Activated CD8-positive, alpha-beta memory T cell treated with anti-CD3 and anti-CD28 coated beads, Interleukin-2, amount 10 ng/mL, durations not matched to agents 7 days and 5 days (primary cell): ENCODE results near the gene NPY1R. TPM values are rescaled to one million over a fixed set of nuclear protein-coding genes. Genes with fewer than 3 reads are reported as not detected.

Experiments
- ATAC-seq: fragments of 150-1000 bp; cut with Tn5 transposase; one replicate; pipeline ENCODE4 v1.10.0; 2021; ENCODE audit warnings: moderate library complexity
- CTCF ChIA-PET: fragments of 350-600 bp; sonication (Branson Sonifier 250); formaldehyde crosslinking; loops from one replicate; lab custom pipeline; 2021; ENCODE audit warnings: antibody characterized with exemption; lab: Charles Lee
- DNase-seq: peaks from one replicate; pipeline ENCODE4 v3.0.0-alpha.2; 2020
- H3K27ac Mint-ChIP-seq: one replicate; pipeline ENCODE4 v1.8.0; 2021; ENCODE audit warnings: mild to moderate bottlenecking, mixed read lengths
- H3K27me3 Mint-ChIP-seq: one replicate; pipeline ENCODE4 v1.8.0; 2021; ENCODE audit warnings: mixed read lengths
- H3K36me3 Mint-ChIP-seq: one replicate; pipeline ENCODE4 v1.8.0; 2021; ENCODE audit warnings: mild to moderate bottlenecking, mixed read lengths
- H3K4me1 Mint-ChIP-seq: one replicate; pipeline ENCODE4 v1.8.0; 2021; ENCODE audit warnings: mixed read lengths
- H3K4me3 Mint-ChIP-seq: one replicate; pipeline ENCODE4 v1.8.0; 2021; ENCODE audit warnings: mild to moderate bottlenecking, moderate library complexity, mixed read lengths
- H3K9me3 Mint-ChIP-seq: one replicate; pipeline ENCODE4 v1.8.0; 2022; ENCODE audit warnings: low read depth, mixed read lengths
- total RNA-seq, 2 experiments: library from RNA; stranded (reverse); gene quantifications; one replicate each; pipeline ENCODE4 v1.2.3, GENCODE V29; 2021

The NPY1R gene
- total RNA-seq, 2 experiments from 2014 or later, result not detected

DNA sequence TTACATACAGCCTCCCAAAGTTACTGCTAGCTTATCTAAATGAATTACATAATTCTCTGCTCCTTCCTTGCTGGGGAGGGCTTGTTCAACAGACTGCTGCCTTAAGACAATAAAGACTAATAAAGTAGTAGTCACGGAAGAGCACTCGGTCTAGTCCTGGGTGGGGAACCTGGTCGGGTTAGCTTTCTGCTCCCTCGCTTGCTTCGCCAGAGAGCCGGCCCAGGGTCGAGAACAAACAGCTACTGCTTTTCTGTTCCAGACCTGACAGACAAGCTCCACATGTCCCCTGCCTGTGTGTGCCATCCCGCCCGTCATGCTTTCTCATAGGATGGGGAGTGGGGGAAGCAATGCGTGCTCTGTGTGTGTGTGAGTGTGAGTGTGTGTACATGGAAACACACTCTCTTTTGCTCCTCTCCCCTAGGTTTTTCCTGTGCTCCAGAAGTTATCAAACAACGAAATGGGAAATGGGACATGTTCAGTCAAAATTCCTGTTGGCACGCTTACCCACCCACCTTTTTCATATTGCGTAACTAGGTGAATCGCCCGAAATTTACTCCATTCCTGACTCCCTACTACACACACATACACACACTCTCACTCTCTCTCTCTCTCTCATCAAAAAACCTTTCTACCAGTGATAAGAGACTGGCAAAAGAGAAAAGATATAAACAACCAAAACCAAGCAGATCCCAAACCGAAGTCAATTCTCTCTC, 1.3 kb downstream of the NPY1R start:
- Mint-ChIP-seq H3K9me3 (no peaks in the 10 kb centered on the region), H3K4me1 (peaks cover 14% of the 10 kb centered on the region), H3K27me3 (peaks cover 51% of the 10 kb centered on the region), H3K36me3 (no peaks in the 10 kb centered on the region), H3K4me3 (no peak overlapping the region), H3K27ac (no peak overlapping the region)
- CTCF ChIA-PET, result interaction anchor here (1.4 kb wide), 1 partner anchor 9 kb away, joined by 3 read pairs; no protein-coding TSS in a partner anchor
- DNase-seq (no peak), ATAC-seq (no peak)

DNA sequence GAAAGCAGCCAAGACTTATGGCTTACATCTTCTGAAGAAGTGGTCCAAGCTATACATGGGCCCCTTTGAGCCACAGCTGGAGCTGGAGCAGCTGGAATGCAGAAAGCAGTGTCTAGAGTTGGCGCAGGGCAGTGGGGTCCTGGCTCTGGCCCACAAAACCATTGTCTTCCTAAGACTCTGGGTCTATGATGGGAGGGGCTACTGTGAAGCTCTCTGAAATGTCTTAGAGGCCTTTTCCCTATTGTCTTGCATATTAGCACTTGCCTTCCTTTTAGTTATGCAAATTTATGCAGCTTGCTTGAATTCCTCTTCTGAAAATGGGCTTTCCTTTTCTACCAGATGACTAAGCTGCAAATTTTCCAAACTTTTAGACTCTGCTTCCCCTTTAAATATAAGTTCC, 15.3 kb downstream of the NPY1R start:
- Mint-ChIP-seq H3K36me3 (no peaks in the 10 kb centered on the region), H3K27me3 (peaks cover 2% of the 10 kb centered on the region), H3K4me3 (no peak overlapping the region), H3K4me1 (no peaks in the 10 kb centered on the region), H3K9me3 (no peaks in the 10 kb centered on the region), H3K27ac (no peak overlapping the region)
- CTCF ChIA-PET, result no interaction called here
- ATAC-seq (no peak), DNase-seq (no peak)

DNA sequence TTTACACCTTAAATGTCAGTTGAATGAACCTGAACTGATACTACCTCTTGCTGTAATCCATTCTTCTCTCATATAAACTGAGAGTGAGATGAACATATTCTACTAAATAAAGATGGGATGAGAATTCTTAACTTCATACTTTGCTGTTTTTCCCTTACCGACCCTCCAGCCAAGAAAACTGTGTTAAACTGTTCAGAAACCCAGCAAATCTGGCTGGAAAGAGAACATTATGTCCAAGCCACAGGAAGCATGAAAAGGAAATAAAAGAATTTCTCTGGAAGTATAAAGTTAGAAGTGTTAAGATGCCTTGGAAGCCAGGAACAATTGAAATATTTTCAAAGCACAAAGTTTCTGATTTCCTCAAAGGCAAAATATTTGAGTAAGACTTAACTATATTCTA, 22.9 kb downstream of the NPY1R start:
- H3K27ac Mint-ChIP-seq, result no peak overlapping the region
- no peaks in the 10 kb centered on the region for H3K9me3 Mint-ChIP-seq
- H3K4me3 Mint-ChIP-seq, result no peak overlapping the region
- no peaks in the 10 kb centered on the region for H3K4me1 Mint-ChIP-seq
- DNase-seq (no peak), ATAC-seq (no peak)
- CTCF ChIA-PET, result no interaction called here
- H3K27me3 Mint-ChIP-seq, result peaks cover 2% of the 10 kb centered on the region
- H3K36me3 Mint-ChIP-seq, result no peaks in the 10 kb centered on the region

DNA sequence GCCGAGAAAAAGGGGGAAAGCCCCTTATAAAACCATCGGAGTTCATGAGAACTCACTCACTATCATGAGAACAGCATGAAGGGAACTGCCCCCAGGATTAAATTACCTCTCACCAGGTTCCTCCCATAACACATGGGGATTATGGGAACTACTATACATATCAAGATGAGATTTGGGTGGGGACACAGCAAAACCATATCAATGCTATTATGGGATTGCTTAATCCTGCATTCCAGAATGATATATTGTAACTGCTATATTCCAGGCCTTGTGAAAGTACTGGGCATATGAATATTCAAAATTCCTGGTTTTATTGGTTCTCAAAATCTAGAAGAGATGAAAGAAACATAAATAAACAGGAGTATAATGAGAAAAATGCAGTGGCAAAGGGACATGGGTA, 29.3 kb downstream of the NPY1R start:
- ATAC-seq (no peak), DNase-seq (no peak)
- Mint-ChIP-seq H3K9me3 (no peaks in the 10 kb centered on the region), H3K27ac (no peak overlapping the region), H3K36me3 (no peaks in the 10 kb centered on the region), H3K27me3 (no peaks in the 10 kb centered on the region), H3K4me1 (no peaks in the 10 kb centered on the region), H3K4me3 (no peak overlapping the region)
- CTCF ChIA-PET, result no interaction called here

DNA sequence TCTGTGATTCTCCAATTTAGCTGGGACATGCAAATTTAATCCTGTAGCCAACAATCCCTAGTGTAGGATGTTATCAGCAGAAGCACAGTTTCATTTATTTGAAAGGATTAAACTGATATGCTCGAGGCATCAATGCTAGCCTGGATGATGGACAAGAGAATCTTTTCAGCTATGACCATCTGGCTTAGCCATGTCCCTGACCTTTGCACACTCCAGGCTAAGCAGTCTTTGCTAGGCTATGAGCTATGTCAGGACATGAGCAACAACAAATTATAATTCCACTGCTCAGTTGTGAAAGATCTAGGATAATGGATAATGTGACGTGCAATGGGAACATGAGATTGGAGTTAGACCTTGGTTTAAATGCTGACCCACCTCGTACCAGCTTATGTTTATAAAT, 32.0 kb downstream of the NPY1R start:
- no peak overlapping the region for H3K27ac Mint-ChIP-seq
- H3K36me3 Mint-ChIP-seq, result no peaks in the 10 kb centered on the region
- no peaks in the 10 kb centered on the region for H3K9me3 Mint-ChIP-seq
- ATAC-seq (no peak), DNase-seq (no peak)
- no peak overlapping the region for H3K4me3 Mint-ChIP-seq
- no peaks in the 10 kb centered on the region for H3K4me1 Mint-ChIP-seq
- CTCF ChIA-PET, result no interaction called here
- H3K27me3 Mint-ChIP-seq, result no peaks in the 10 kb centered on the region

DNA sequence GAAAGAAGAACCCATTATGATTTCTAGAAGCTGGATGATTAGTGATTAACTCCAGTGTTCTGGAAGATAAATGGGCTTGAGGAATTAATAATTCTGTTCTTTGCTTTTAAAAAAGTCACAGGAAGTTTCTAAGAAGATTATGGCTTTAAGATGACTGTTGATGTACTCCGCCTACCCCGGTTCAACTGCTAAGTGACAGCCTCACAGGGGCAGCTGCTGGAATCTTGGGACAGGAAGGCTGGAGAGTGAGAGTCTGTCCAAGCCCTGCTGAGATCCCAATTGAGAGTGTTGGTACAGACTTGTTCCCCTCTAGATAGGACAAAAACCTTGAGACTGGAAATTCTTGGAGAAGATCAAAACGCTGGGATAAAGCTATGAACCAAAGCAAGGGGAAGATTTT, 37.3 kb downstream of the NPY1R start:
- H3K27me3 Mint-ChIP-seq, result peaks cover 2% of the 10 kb centered on the region
- H3K9me3 Mint-ChIP-seq, result no peaks in the 10 kb centered on the region
- DNase-seq (no peak), ATAC-seq (no peak)
- H3K27ac Mint-ChIP-seq, result no peak overlapping the region
- H3K36me3 Mint-ChIP-seq, result no peaks in the 10 kb centered on the region
- CTCF ChIA-PET, result no interaction called here
- H3K4me3 Mint-ChIP-seq, result no peak overlapping the region
- no peaks in the 10 kb centered on the region for H3K4me1 Mint-ChIP-seq

DNA sequence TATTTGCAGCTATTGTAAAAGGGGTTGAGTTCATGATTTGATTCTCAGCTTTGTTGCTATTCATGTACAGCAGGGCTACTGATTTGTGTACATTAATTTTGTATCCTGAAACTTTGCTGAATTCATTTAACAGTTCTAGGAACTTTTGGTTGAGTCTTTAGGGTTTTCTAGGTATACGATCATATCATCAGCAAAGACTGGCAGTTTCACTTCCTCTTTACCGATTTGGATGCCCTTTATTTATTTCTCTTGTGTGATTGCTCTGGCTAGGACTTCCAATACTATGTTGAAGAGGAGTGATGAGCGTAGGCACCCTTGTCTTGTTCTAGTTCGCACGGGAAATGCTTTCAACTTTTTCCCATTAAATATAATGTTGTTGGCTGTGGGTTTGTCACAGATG, 48.1 kb downstream of the NPY1R start:
- DNase-seq, result no peak
- no peak overlapping the region for H3K27ac Mint-ChIP-seq
- no peaks in the 10 kb centered on the region for H3K9me3 Mint-ChIP-seq
- H3K27me3 Mint-ChIP-seq, result peaks cover 20% of the 10 kb centered on the region
- peaks cover 10% of the 10 kb centered on the region for H3K4me1 Mint-ChIP-seq
- no peak overlapping the region for H3K4me3 Mint-ChIP-seq
- no peak for ATAC-seq
- H3K36me3 Mint-ChIP-seq, result no peaks in the 10 kb centered on the region
- CTCF ChIA-PET, result no interaction called here

DNA sequence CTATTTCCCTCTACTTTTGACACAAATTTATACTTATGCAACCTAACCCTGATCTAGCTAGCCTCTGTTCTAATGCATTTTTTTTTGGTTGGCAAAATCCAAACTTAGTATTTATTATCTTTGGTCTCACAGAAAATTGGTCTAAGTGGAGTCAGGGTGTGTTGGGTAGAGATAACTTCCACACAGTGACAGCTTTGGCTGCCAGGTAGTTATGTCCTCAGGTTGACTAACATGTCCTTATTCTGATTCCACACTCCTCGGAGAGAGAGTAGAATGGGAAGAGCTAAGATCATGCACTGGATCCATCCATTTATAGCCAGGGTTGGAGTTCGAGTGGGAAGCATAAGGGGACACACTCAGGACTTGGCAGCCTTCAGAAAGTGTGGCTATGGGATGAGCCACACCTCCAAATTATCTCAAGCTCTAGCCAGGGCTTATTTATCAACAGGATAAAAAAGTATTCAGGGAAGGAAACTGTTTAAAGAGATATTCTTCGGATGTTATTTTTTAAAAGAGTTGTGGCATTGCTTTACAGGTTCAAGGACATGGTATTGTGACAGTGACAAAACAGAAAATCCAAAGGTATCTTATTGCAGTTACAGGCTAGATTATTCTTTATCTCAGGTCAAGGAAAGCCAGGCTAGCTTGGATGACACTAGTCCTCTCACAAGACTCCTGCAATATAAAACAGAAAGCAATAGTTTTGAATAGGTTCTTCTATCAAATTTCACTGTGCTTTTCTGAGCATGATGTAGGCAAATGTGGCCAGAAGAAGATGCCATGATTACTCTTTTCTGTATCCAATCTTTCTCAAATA, 51.5 kb downstream of the NPY1R start:
- no peak overlapping the region for H3K4me3 Mint-ChIP-seq
- H3K9me3 Mint-ChIP-seq, result no peaks in the 10 kb centered on the region
- H3K27ac Mint-ChIP-seq, result no peak overlapping the region

DNA sequence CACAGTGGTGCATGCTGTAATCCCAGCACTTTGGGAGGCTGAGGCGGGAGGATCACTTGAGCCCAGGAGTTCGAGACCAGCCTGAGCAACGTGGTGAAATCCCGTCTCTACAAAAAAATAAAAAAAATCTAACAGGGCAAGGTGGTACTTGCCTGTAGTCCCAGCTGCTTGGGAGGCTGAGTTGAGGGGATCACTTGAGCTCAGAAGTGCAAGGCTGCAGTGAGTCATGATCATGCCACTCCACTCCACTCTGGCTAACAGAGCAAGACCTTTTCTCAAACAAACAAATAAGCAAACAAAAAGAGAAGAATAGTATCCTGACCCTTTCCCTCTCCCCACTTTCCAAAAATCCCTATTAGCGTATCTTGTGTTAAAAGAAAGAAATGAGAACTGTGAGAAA, 52.7 kb downstream of the NPY1R start:
- Mint-ChIP-seq H3K27ac (no peak overlapping the region), H3K4me3 (no peak overlapping the region), H3K9me3 (no peaks in the 10 kb centered on the region), H3K4me1 (peaks cover 3% of the 10 kb centered on the region), H3K36me3 (no peaks in the 10 kb centered on the region), H3K27me3 (no peaks in the 10 kb centered on the region)
- DNase-seq, result no peak
- no peak for ATAC-seq
- CTCF ChIA-PET, result no interaction called here

More for the DNA sequence above, 51.5 kb downstream of the NPY1R start:
- DNase-seq (no peak), ATAC-seq (no peak)
- CTCF ChIA-PET, result no interaction called here
- Mint-ChIP-seq H3K36me3 (no peaks in the 10 kb centered on the region), H3K27me3 (peaks cover 2% of the 10 kb centered on the region), H3K4me1 (peaks cover 10% of the 10 kb centered on the region)

DNA sequence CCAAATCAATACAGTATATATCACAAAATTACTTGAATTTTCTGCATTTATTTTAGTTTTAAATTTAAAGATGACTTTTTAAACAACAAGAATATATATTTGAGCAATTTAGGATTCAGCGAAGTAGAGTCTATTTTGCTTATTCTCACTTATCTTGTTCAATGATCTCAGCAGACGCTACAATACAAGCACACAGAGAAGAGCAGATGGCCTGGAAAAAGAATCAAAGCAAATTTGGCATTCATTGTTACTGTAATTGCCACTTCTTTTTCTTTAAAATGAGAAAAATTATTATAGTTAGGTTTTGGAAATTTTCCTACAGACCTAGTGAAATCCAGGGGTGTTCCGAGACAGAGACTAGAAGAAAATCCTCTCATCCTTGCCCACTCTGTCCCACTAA, 57.5 kb downstream of the NPY1R start:
- H3K4me3 Mint-ChIP-seq, result no peak overlapping the region
- CTCF ChIA-PET, result no interaction called here
- H3K27me3 Mint-ChIP-seq, result no peaks in the 10 kb centered on the region
- H3K9me3 Mint-ChIP-seq, result no peaks in the 10 kb centered on the region
- no peaks in the 10 kb centered on the region for H3K36me3 Mint-ChIP-seq
- DNase-seq (no peak), ATAC-seq (no peak)
- H3K4me1 Mint-ChIP-seq, result no peaks in the 10 kb centered on the region
- no peak overlapping the region for H3K27ac Mint-ChIP-seq

Other genes with a start within 250 kb of the NPY1R start
- gene NAF1, start 165.7 kb downstream of the NPY1R start, total RNA-seq, result 10 to 100 TPM; 17.5 to 18.6 TPM
- not detected for gene NPY5R, start 11.3 kb upstream of the NPY1R start, total RNA-seq
- not detected for gene TKTL2, start 141.2 kb upstream of the NPY1R start, total RNA-seq
- 10 to 100 TPM; 36.5 to 47.1 TPM for gene TMA16, start 162.1 kb upstream of the NPY1R start, total RNA-seq